ENCODE results near the gene CRELD2. TPM values are rescaled to one million over a fixed set of nuclear protein-coding genes. Genes with fewer than 3 reads are reported as not detected.

Gene CRELD2
- total and polyA plus RNA-seq, 2 of the 13 experiments (the other 11 are each of a cell fraction or from before 2014, with no cell fraction given), result 17.2 to 44.7 TPM

DNA sequence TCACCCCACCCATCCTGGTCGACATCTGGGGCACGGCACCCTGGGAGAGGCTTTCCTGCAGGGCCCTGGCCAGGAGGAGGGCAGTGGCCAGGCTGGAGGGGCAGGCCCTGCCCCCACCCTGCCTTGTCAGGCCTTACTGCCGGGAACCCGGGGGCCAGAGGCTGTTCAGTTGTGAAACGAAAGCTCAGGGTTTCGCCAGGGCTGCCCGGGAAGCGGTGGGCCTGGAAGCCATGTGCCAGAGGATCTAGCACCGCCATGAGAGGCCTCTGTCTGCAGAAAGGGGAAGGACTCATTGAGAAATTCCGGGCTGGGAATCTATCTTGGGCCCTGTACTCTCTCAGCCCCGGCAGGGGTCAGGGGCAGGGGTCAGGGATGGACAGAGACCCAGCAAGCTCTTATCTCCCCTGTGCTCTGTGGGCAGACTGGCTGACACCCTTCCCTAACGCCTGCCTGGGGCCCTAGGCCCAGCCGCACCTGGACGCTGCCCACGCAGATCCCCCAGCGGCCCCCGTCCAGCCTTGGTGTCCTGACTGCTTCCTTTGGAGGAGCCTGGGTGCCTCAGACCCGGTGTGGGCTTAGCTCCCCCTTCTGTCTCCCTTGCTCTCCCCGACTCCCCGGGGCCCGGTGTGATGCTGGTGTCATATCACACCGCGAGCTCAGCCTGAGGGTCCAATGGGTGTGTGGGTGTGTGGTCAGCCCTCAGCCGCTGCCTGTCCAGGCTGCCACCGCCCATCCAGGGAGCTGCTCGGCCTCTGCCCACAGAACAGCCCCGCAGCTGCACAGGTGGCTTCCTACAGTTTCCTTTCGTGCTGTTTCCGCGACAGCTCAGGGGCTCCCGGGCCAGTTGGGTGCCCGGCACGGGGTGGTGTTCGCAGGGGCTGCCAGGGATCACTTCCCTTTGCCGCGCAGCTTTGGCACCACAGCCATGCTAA is 48.6 kb downstream of the CRELD2 start (continued):
- TF ChIP-seq IRF9 (CRISPR knock-in tag; IDR thresholded peaks at IDR 0.05; ENCODE audit: borderline replicate concordance) (no peak), SRF (IDR thresholded peaks at IDR 0.05; ENCODE audit: low read depth, low read length) (no peak), PHF8 (CRISPR knock-in tag; IDR thresholded peaks at IDR 0.05) (no peak; the same call in 1 of the 2 replicates), SCMH1 (CRISPR knock-in tag; IDR thresholded peaks at IDR 0.05; ENCODE audit: borderline replicate concordance) (no peak), NR2C2 (CRISPR knock-in tag; IDR thresholded peaks at IDR 0.05; ENCODE audit: borderline replicate concordance) (peak; percentile 81; the same call in 1 of the 2 replicates), ZNF773 (CRISPR knock-in tag; IDR thresholded peaks at IDR 0.05; ENCODE audit: borderline replicate concordance) (no peak), ZNF318 (CRISPR knock-in tag; IDR thresholded peaks at IDR 0.05) (no peak; the same call in 1 of the 2 replicates), ZNF709 (CRISPR knock-in tag; IDR thresholded peaks at IDR 0.05) (no peak), SP1 (IDR thresholded peaks at IDR 0.05) (no peak), SP1 (CRISPR knock-in tag; IDR thresholded peaks at IDR 0.05) (0 out of 2 replicates have a peak, but pooled peaks have one; percentile 8), ELF1 (CRISPR knock-in tag; IDR thresholded peaks at IDR 0.05) (peak; percentile 20), MAFG (CRISPR knock-in tag; IDR thresholded peaks at IDR 0.05) (no peak), ZNF83 (CRISPR knock-in tag; IDR thresholded peaks at IDR 0.05; ENCODE audit: borderline replicate concordance) (no peak; the same call in 1 of the 2 replicates), EHMT2 (IDR thresholded peaks at IDR 0.05; ENCODE audit: borderline replicate concordance, low read depth, low read length) (no peak), DNMT3B (CRISPR knock-in tag; conservative IDR thresholded peaks at IDR 0.05) (no peak), MAF1 (CRISPR knock-in tag; IDR thresholded peaks at IDR 0.05; ENCODE audit: borderline replicate concordance) (no peak)
- TF ChIP-seq, protein P1, sequence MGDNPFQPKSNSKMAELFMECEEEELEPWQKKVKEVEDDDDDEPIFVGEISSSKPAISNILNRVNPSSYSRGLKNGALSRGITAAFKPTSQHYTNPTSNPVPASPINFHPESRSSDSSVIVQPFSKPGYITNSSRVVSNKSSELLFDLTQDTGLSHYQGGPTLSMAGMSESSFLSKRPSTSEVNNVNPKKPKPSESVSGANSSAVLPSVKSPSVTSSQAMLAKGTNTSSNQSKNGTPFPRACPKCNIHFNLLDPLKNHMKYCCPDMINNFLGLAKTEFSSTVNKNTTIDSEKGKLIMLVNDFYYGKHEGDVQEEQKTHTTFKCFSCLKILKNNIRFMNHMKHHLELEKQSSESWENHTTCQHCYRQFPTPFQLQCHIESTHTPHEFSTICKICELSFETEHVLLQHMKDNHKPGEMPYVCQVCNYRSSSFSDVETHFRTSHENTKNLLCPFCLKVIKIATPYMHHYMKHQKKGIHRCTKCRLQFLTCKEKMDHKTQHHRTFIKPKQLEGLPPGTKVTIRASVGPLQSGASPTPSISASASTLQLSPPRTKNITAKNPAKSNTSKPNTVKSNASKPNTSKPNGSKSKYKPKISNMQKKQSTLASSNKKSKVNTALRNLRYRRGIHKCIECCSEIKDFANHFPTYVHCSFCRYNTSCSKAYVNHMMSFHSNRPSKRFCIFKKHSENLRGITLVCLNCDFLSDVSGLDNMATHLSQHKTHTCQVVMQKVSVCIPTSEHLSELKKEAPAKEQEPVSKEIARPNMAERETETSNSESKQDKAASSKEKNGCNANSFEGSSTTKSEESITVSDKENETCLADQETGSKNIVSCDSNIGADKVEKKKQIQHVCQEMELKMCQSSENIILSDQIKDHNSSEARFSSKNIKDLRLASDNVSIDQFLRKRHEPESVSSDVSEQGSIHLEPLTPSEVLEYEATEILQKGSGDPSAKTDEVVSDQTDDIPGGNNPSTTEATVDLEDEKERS (CRISPR knock-in tag; IDR thresholded peaks at IDR 0.05), result no peak

All from HepG2 (cell line).